ENCODE data around the gene TESMIN.

- TF ChIP-seq, protein P1, sequence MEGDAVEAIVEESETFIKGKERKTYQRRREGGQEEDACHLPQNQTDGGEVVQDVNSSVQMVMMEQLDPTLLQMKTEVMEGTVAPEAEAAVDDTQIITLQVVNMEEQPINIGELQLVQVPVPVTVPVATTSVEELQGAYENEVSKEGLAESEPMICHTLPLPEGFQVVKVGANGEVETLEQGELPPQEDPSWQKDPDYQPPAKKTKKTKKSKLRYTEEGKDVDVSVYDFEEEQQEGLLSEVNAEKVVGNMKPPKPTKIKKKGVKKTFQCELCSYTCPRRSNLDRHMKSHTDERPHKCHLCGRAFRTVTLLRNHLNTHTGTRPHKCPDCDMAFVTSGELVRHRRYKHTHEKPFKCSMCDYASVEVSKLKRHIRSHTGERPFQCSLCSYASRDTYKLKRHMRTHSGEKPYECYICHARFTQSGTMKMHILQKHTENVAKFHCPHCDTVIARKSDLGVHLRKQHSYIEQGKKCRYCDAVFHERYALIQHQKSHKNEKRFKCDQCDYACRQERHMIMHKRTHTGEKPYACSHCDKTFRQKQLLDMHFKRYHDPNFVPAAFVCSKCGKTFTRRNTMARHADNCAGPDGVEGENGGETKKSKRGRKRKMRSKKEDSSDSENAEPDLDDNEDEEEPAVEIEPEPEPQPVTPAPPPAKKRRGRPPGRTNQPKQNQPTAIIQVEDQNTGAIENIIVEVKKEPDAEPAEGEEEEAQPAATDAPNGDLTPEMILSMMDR (IDR thresholded peaks at IDR 0.05; ENCODE audit: insufficient read depth, low read depth, low read length): no peak
- TF ChIP-seq EZH2 (IDR thresholded peaks at IDR 0.05; ENCODE audit: insufficient read depth, low read length): no peak
Observed at GRCh38 chr11:68678031-68678441, 73.3 kb downstream of the TESMIN start.
